DOHH2 (cell line): Measurements from ENCODE around the gene ADAMTS1.

Experiments used
- H3F3A ChIP-seq: fragments of 200-600 bp; sonication (generic), shearing (Covaris generic); 2 replicates; pipeline ENCODE4 v1.6.0; 2016; ENCODE audit warnings: antibody characterized with exemption, mild to moderate bottlenecking; ENCODE audit not compliant: control insufficient read depth, insufficient read depth
- H3K27ac ChIP-seq: fragments of 200-600 bp; sonication (generic); 2 replicates; pipeline ENCODE4 v1.5.1; 2014; ENCODE audit warnings: low read depth, mild to moderate bottlenecking, low read length, moderate library complexity
- H3K27me3 ChIP-seq: fragments of 200-600 bp; sonication (generic); 2 replicates; pipeline ENCODE4 v1.6.1; 2014; ENCODE audit warnings: mild to moderate bottlenecking, low read length, mixed read lengths; ENCODE audit not compliant: control insufficient read depth
- H3K36me3 ChIP-seq: fragments of 200-600 bp; sonication (generic); 2 replicates; pipeline ENCODE4 v1.6.1; 2014; ENCODE audit warnings: mild to moderate bottlenecking, low read length, moderate library complexity, mixed read lengths; ENCODE audit not compliant: control insufficient read depth
- H3K4me1 ChIP-seq: fragments of 200-600 bp; sonication (generic); 2 replicates; pipeline ENCODE4 v1.6.1; 2014; ENCODE audit warnings: mild to moderate bottlenecking, low read length, mixed read lengths; ENCODE audit not compliant: control insufficient read depth
- H3K4me2 ChIP-seq: fragments of 200-600 bp; sonication (generic); 2 replicates; pipeline ENCODE4 v1.6.0; 2014; ENCODE audit warnings: mild to moderate bottlenecking, low read length, moderate library complexity
- H3K4me3 ChIP-seq: fragments of 200-600 bp; sonication (generic); 2 replicates; pipeline ENCODE4 v1.5.1; 2014; ENCODE audit warnings: mild to moderate bottlenecking, low read length, mixed read lengths
- H3K79me2 ChIP-seq: fragments of 200-600 bp; sonication (generic); 2 replicates; pipeline ENCODE4 v1.6.1; 2014; ENCODE audit warnings: mild to moderate bottlenecking, low read length, mixed read lengths; ENCODE audit not compliant: control insufficient read depth
- H3K9me2 ChIP-seq: fragments of 200-600 bp; sonication (generic); replicated peaks from 2 replicates; pipeline ENCODE4 v1.6.1; 2014; ENCODE audit warnings: mild to moderate bottlenecking, low read length, mixed read lengths; ENCODE audit not compliant: control insufficient read depth
- H3K9me3 ChIP-seq: fragments of 200-600 bp; sonication (generic); 2 replicates; pipeline ENCODE4 v1.6.1; 2014; ENCODE audit warnings: antibody characterized with exemption, low read length, mixed read lengths; ENCODE audit not compliant: control insufficient read depth, insufficient read depth
- H4K20me1 ChIP-seq: fragments of 200-600 bp; sonication (generic); 2 replicates; pipeline ENCODE4 v1.6.0; 2014; ENCODE audit warnings: low read depth, mild to moderate bottlenecking, antibody characterized with exemption, low read length, moderate library complexity; ENCODE audit not compliant: control insufficient read depth, insufficient read depth
- EZH2phosphoT487 ChIP-seq: fragments of 200-600 bp; sonication (generic); IDR thresholded peaks from 2 replicates; pipeline ENCODE4 v1.6.1; 2017; ENCODE audit warnings: borderline replicate concordance, mild to moderate bottlenecking, antibody characterized with exemption, low read length, moderate library complexity, mixed read lengths
- TF ChIP-seq, protein P1 (sequence below): fragments of 200-600 bp; sonication (generic); IDR thresholded peaks from one replicate; pipeline ENCODE4 v1.5.1; 2014; ENCODE audit warnings: antibody characterized with exemption, mild to moderate bottlenecking, low read depth, low read length; ENCODE audit not compliant: poor library complexity, severe bottlenecking

ADAMTS1 gene

GRCh38 chr21:26819740-26820324 lies 25.4 kb downstream of the ADAMTS1 start:
- no peak for TF ChIP-seq EZH2phosphoT487
- TF ChIP-seq, protein P1, sequence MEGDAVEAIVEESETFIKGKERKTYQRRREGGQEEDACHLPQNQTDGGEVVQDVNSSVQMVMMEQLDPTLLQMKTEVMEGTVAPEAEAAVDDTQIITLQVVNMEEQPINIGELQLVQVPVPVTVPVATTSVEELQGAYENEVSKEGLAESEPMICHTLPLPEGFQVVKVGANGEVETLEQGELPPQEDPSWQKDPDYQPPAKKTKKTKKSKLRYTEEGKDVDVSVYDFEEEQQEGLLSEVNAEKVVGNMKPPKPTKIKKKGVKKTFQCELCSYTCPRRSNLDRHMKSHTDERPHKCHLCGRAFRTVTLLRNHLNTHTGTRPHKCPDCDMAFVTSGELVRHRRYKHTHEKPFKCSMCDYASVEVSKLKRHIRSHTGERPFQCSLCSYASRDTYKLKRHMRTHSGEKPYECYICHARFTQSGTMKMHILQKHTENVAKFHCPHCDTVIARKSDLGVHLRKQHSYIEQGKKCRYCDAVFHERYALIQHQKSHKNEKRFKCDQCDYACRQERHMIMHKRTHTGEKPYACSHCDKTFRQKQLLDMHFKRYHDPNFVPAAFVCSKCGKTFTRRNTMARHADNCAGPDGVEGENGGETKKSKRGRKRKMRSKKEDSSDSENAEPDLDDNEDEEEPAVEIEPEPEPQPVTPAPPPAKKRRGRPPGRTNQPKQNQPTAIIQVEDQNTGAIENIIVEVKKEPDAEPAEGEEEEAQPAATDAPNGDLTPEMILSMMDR: no peak
- H3K9me3 ChIP-seq: no peaks in the 10 kb centered on the region
- no peaks in the 10 kb centered on the region for H3F3A ChIP-seq
- no peaks in the 10 kb centered on the region for H3K27me3 ChIP-seq
- H3K27ac ChIP-seq: no peak overlapping the region
- no peaks in the 10 kb centered on the region for H4K20me1 ChIP-seq
- H3K4me1 ChIP-seq: no peaks in the 10 kb centered on the region
- H3K36me3 ChIP-seq: no peaks in the 10 kb centered on the region
- no peaks in the 10 kb centered on the region for H3K9me2 ChIP-seq
- H3K4me3 ChIP-seq: no peak overlapping the region
- no peak overlapping the region for H3K4me2 ChIP-seq
- no peaks in the 10 kb centered on the region for H3K79me2 ChIP-seq

DNA sequence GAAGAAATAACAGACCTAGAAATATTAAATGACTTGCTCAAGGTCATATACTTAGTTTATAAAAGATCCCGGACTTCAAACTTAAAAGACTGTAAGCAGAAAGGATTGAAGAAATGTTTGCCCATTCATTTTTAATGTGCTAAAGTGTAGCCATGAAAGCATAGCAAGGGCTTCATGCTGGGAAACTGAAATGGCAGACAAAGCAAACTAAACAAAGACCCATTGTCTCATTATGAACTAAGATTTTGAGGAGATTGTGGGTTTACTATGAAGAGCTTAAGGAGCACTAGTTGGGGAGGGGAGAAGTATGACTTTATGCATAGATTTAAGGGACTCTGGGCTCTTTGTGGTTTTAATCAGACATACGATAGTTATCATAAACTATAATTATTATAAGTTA lies 26.3 kb downstream of the ADAMTS1 start:
- Histone ChIP-seq H3K79me2 (no peaks in the 10 kb centered on the region), H4K20me1 (no peaks in the 10 kb centered on the region), H3K27ac (no peak overlapping the region), H3K27me3 (no peaks in the 10 kb centered on the region), H3K9me3 (no peaks in the 10 kb centered on the region), H3K4me1 (no peaks in the 10 kb centered on the region), H3K36me3 (no peaks in the 10 kb centered on the region), H3K4me2 (no peak overlapping the region), H3K4me3 (no peak overlapping the region), H3F3A (no peaks in the 10 kb centered on the region), H3K9me2 (no peaks in the 10 kb centered on the region)
- TF ChIP-seq, protein P1: no peak
- no peak for TF ChIP-seq EZH2phosphoT487

DNA sequence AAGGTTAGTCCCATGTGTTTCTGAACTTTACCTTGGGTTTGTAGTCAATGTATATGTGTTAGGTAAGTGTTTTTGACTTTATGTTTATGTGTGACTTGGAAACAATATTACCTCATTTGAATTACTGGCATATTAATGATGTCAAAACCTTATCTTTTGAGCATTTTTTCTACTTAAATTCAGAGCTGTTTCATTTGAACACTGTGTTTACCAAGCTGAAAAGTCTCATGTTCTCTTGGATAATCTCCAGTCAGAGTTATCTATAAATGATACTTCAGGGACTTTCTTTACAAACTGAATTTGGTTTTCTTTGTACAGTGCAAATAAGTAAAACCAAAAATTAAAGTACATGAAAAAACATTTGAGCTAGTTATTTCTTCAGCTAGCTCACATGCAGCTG lies 30.0 kb downstream of the ADAMTS1 start:
- H3K27me3 ChIP-seq: no peaks in the 10 kb centered on the region
- H4K20me1 ChIP-seq: no peaks in the 10 kb centered on the region
- H3K4me2 ChIP-seq: no peak overlapping the region
- H3F3A ChIP-seq: no peaks in the 10 kb centered on the region
- no peaks in the 10 kb centered on the region for H3K9me3 ChIP-seq
- no peak for TF ChIP-seq EZH2phosphoT487
- TF ChIP-seq, protein P1: no peak
- no peaks in the 10 kb centered on the region for H3K9me2 ChIP-seq
- H3K27ac ChIP-seq: no peak overlapping the region
- no peaks in the 10 kb centered on the region for H3K4me1 ChIP-seq
- no peak overlapping the region for H3K4me3 ChIP-seq
- no peaks in the 10 kb centered on the region for H3K36me3 ChIP-seq
- no peaks in the 10 kb centered on the region for H3K79me2 ChIP-seq

DNA sequence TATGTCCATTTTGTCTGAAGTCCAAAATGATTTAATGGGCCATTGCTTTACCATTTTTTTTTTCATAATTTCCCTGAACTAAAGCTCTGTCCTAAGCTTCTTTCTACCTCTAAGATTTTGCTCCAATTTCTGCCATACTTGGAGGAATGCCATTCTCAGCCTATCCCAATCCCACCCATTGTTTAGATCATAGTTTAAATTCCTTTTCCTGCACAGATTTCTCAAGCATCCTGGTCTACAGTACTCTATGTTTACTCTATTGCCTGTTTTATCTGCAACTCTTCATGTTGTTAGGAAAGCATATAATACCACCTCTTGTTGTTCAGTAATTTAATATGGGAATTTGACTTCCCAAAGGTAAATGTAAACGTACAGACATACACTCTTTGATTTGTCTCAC lies 30.8 kb downstream of the ADAMTS1 start:
- Histone ChIP-seq H3K79me2 (no peaks in the 10 kb centered on the region), H3K4me3 (no peak overlapping the region), H3K27me3 (no peaks in the 10 kb centered on the region), H3K4me1 (no peaks in the 10 kb centered on the region), H3K9me3 (no peaks in the 10 kb centered on the region), H3K36me3 (no peaks in the 10 kb centered on the region), H3K27ac (no peak overlapping the region), H3F3A (no peaks in the 10 kb centered on the region), H3K4me2 (no peak overlapping the region), H3K9me2 (no peaks in the 10 kb centered on the region), H4K20me1 (no peaks in the 10 kb centered on the region)
- no peak for TF ChIP-seq EZH2phosphoT487
- TF ChIP-seq, protein P1: no peak
